ENCODE data around the gene ERAP2.

Gene ERAP2

GRCh38 chr5:96968614-96969013 lies 92.3 kb downstream of the ERAP2 start:
- no peak for FAIRE-seq
